ENCODE results near the gene SPAG16.
"Not testable (repeated sequence)": the region's sequence is repeated elsewhere in the genome, so short reads cannot be mapped to it uniquely, and the experiment has no call there.

SPAG16 gene

GRCh38 chr2:213989207-213989606 lies 704.9 kb downstream of the SPAG16 start:
- Histone ChIP-seq H4K20me1 (ENCODE audit: low read depth, low read length) (peaks cover 4% of the 10 kb centered on the region; the same call in 1 of the 2 replicates), H3K9me2 (replicated peaks; ENCODE audit: insufficient read depth, low read length) (no peaks in the 10 kb centered on the region), H3K9ac (ENCODE audit: low read length) (no peak overlapping the region), H3K27me3 (ENCODE audit: low read length) (no peaks in the 10 kb centered on the region), H3K4me2 (ENCODE audit: low read depth, low read length, poor library complexity, severe bottlenecking) (no peak overlapping the region), H3K79me2 (ENCODE audit: insufficient read depth, low read length) (no peaks in the 10 kb centered on the region), H3F3A (ENCODE audit: insufficient read depth) (no peaks in the 10 kb centered on the region), H3K4me3 (ENCODE audit: insufficient read depth, low read length, poor library complexity, severe bottlenecking) (no peak overlapping the region), H2AFZ (ENCODE audit: low read depth, low read length, severe bottlenecking) (no peak overlapping the region), H3K36me3 (ENCODE audit: low read length) (no peaks in the 10 kb centered on the region), H3K9me3 (ENCODE audit: insufficient read depth, low read length) (no peaks in the 10 kb centered on the region), H3K27ac (ENCODE audit: low read depth, low read length) (no peak overlapping the region)
- TF ChIP-seq CTCF (IDR thresholded peaks at IDR 0.05; ENCODE audit: insufficient read depth, low read length, poor library complexity, severe bottlenecking) (no peak), EZH2phosphoT487 (conservative IDR thresholded peaks at IDR 0.05; ENCODE audit: low read length) (no peak)

GRCh38 chr2:213991453-213992108 lies 707.3 kb downstream of the SPAG16 start:
- Histone ChIP-seq H3K4me2 (ENCODE audit: low read depth, low read length, poor library complexity, severe bottlenecking) (no peak overlapping the region), H3K27ac (ENCODE audit: low read depth, low read length) (no peak overlapping the region), H3F3A (ENCODE audit: insufficient read depth) (no peaks in the 10 kb centered on the region), H3K4me3 (ENCODE audit: insufficient read depth, low read length, poor library complexity, severe bottlenecking) (no peak overlapping the region), H4K20me1 (ENCODE audit: low read depth, low read length) (peaks cover 4% of the 10 kb centered on the region; the same call in 1 of the 2 replicates), H3K9me2 (replicated peaks; ENCODE audit: insufficient read depth, low read length) (no peaks in the 10 kb centered on the region), H3K36me3 (ENCODE audit: low read length) (no peaks in the 10 kb centered on the region), H2AFZ (ENCODE audit: low read depth, low read length, severe bottlenecking) (no peak overlapping the region), H3K27me3 (ENCODE audit: low read length) (no peaks in the 10 kb centered on the region), H3K79me2 (ENCODE audit: insufficient read depth, low read length) (no peaks in the 10 kb centered on the region), H3K9me3 (ENCODE audit: insufficient read depth, low read length) (no peaks in the 10 kb centered on the region), H3K9ac (ENCODE audit: low read length) (no peak overlapping the region)
- TF ChIP-seq EZH2phosphoT487 (conservative IDR thresholded peaks at IDR 0.05; ENCODE audit: low read length) (no peak), CTCF (IDR thresholded peaks at IDR 0.05; ENCODE audit: insufficient read depth, low read length, poor library complexity, severe bottlenecking) (no peak)

GRCh38 chr2:213995400-213996105 lies 711.3 kb downstream of the SPAG16 start:
- Histone ChIP-seq H3K27ac (ENCODE audit: low read depth, low read length) (no peak overlapping the region), H3K9me3 (ENCODE audit: insufficient read depth, low read length) (no peaks in the 10 kb centered on the region)

GRCh38 chr2:213998976-213999375 lies 714.7 kb downstream of the SPAG16 start:
- not testable (repeated sequence) for H3K27me3 ChIP-seq (ENCODE audit: low read length); H3K9ac ChIP-seq (ENCODE audit: low read length); H3F3A ChIP-seq (ENCODE audit: insufficient read depth); H3K27ac ChIP-seq (ENCODE audit: low read depth, low read length); H3K9me2 ChIP-seq (replicated peaks; ENCODE audit: insufficient read depth, low read length); H3K9me3 ChIP-seq (ENCODE audit: insufficient read depth, low read length); H4K20me1 ChIP-seq (ENCODE audit: low read depth, low read length); H3K36me3 ChIP-seq (ENCODE audit: low read length); H2AFZ ChIP-seq (ENCODE audit: low read depth, low read length, severe bottlenecking); H3K4me2 ChIP-seq (ENCODE audit: low read depth, low read length, poor library complexity, severe bottlenecking); H3K79me2 ChIP-seq (ENCODE audit: insufficient read depth, low read length); H3K4me3 ChIP-seq (ENCODE audit: insufficient read depth, low read length, poor library complexity, severe bottlenecking)

More at GRCh38 chr2:213995400-213996105, 711.3 kb downstream of the SPAG16 start:
- Histone ChIP-seq H3K4me3 (ENCODE audit: insufficient read depth, low read length, poor library complexity, severe bottlenecking) (no peak overlapping the region), H4K20me1 (ENCODE audit: low read depth, low read length) (no peaks in the 10 kb centered on the region), H3K4me2 (ENCODE audit: low read depth, low read length, poor library complexity, severe bottlenecking) (no peak overlapping the region), H3K27me3 (ENCODE audit: low read length) (no peaks in the 10 kb centered on the region), H2AFZ (ENCODE audit: low read depth, low read length, severe bottlenecking) (no peak overlapping the region), H3K79me2 (ENCODE audit: insufficient read depth, low read length) (no peaks in the 10 kb centered on the region), H3F3A (ENCODE audit: insufficient read depth) (no peaks in the 10 kb centered on the region), H3K9ac (ENCODE audit: low read length) (no peak overlapping the region), H3K36me3 (ENCODE audit: low read length) (no peaks in the 10 kb centered on the region), H3K9me2 (replicated peaks; ENCODE audit: insufficient read depth, low read length) (no peaks in the 10 kb centered on the region)
- TF ChIP-seq EZH2phosphoT487 (conservative IDR thresholded peaks at IDR 0.05; ENCODE audit: low read length) (no peak), CTCF (IDR thresholded peaks at IDR 0.05; ENCODE audit: insufficient read depth, low read length, poor library complexity, severe bottlenecking) (no peak)
